ENCODE data around the gene C1orf159. TPM values are rescaled to one million over a fixed set of nuclear protein-coding genes. Genes with fewer than 3 reads are reported as not detected.
A peak's percentile ranks its signal among the peaks of the same experiment; 100 is the strongest.

Gene C1orf159
- total and polyA plus RNA-seq, 2 donors (not counting 1 experiment from before 2014, with no cell fraction given) = 23.0 to 25.6 TPM

GRCh38 chr1:1157914-1158710 lies 42.2 kb upstream of the C1orf159 start:
- no peaks in the 10 kb centered on the region for H3K36me3 ChIP-seq (replicated peaks in 1 of 2; ENCODE audit: control extremely low read depth in 1 of 2, control insufficient read depth in 1 of 2, extremely low read depth in 1 of 2, insufficient read depth in 2 of 2, low read length in 1 of 2)
- no peaks in the 10 kb centered on the region for H3K79me2 ChIP-seq (ENCODE audit: control insufficient read depth, insufficient read depth, low read length)
- H3K4me2 ChIP-seq (replicated peaks; ENCODE audit: low read depth, low read length, poor library complexity, severe bottlenecking) = peak overlapping the region; percentile 100
- H3K9ac ChIP-seq (ENCODE audit: low read length) = peak overlapping the region; percentile 95
- intact Hi-C loops (cut with micrococcal nuclease) = loop anchor here (1.0 to 5.0 kb wide), 2 partner anchors 14 to 49 kb away; partner anchors contain the start of gene TNFRSF18
- peak; percentile 68 for ATAC-seq (ENCODE audit: low read depth)
- H3K27me3 ChIP-seq (replicated peaks in 1 of 4; ENCODE audit: control extremely low read depth in 1 of 4, control insufficient read depth in 3 of 4, insufficient read depth in 4 of 4, low read length in 3 of 4) = no peaks in the 10 kb centered on the region
- ChIA-PET CTCF (interaction anchor here (1.2 to 3.0 kb wide), 2 partner anchors 21 to 36 kb away, joined by 3 to 14 read pairs; no protein-coding TSS in a partner anchor), POLR2A (interaction anchor here (0.6 to 3.7 kb wide), 10 partner anchors 10 to 42 kb away, joined by 3 to 18 read pairs (median 4); no protein-coding TSS in a partner anchor)
- Mint-ChIP-seq H3K4me3 (peak overlapping the region; percentile 73), H3K27ac (peak overlapping the region; percentile 89), H3K27me3 (no peaks in the 10 kb centered on the region), H3K4me1 (peaks cover 5% of the 10 kb centered on the region), H3K9me3 (ENCODE audit: insufficient read depth) (peaks cover 4% of the 10 kb centered on the region)
- H3K27ac ChIP-seq (ENCODE audit: low read length in 2 of 2) = peak overlapping the region; percentile 94 to 97
- 6% methylated on average over 43 of the region's 46 CpGs for WGBS (ENCODE audit: insufficient coverage)
- H2AFZ ChIP-seq (ENCODE audit: insufficient read depth, low read depth, low read length, poor library complexity, severe bottlenecking) = peak overlapping the region; percentile 83
- H3K4me1 ChIP-seq (ENCODE audit: control insufficient read depth in 2 of 2, insufficient read depth in 2 of 2, low read length in 2 of 2) = peaks cover 8 to 23% of the 10 kb centered on the region in 2 donors
- peak overlapping the region; percentile 52 to 93 (median 87) for H3K4me3 ChIP-seq (ENCODE audit: control extremely low read depth in 1 of 5, extremely low read depth in 1 of 5, insufficient read depth in 1 of 5, low read depth in 2 of 5, low read length in 4 of 5)
- TF ChIP-seq CTCF (IDR thresholded peaks at IDR 0.05) = no peak
- TF ChIP-seq EZH2 (IDR thresholded peaks at IDR 0.05; ENCODE audit: borderline replicate concordance, insufficient read depth, low read depth, low read length, poor library complexity, severe bottlenecking) = no peak
- peak; percentile 78 for DNase-seq
- peaks cover 0 to 24% (median 0%) of the 10 kb centered on the region in 3 donors for H3K9me3 ChIP-seq (ENCODE audit: control extremely low read depth in 1 of 3, control insufficient read depth in 2 of 3, insufficient read depth in 1 of 3, low read length in 2 of 3)
- no peaks in the 10 kb centered on the region for H4K20me1 ChIP-seq (ENCODE audit: control insufficient read depth, insufficient read depth, low read length, poor library complexity, severe bottlenecking)
